Measurements from ENCODE around the gene CCDC73.

DNA sequence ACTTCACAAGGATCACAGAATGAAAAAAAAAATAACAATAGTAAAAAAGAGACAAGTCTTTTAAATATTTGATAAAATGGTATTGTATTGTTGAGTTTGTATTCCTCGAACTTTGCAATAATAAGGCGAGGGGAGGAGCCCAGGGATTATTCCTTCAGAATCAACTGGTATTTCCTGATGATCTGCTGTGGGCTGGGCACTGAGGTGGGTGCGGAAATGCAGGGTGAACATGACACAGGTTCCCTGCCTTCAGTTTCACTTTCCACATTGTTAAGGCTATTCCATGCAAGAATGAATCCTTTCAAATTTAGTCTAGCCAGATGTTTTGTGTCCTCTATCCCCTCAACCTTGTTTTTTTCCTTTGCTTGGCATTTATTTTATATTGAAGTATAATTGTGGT, 212.9 kb downstream of the CCDC73 start:
- TF ChIP-seq CTCF (IDR thresholded peaks at IDR 0.05) (no peak), POLR2A (IDR thresholded peaks at IDR 0.05) (no peak)
